NB4 (cell line): ENCODE measurements around the gene KCNK3.

Source experiments
- TF ChIP-seq, protein P1 (sequence below): IDR thresholded peaks from 2 replicates; pipeline ENCODE4 v1.6.1; 2011; ENCODE audit warnings: low read depth, low read length
- TF ChIP-seq, protein P2 (sequence below): IDR thresholded peaks from one replicate; pipeline ENCODE4 v1.5.1; 2012; ENCODE audit warnings: low read depth, low read length

DNA sequence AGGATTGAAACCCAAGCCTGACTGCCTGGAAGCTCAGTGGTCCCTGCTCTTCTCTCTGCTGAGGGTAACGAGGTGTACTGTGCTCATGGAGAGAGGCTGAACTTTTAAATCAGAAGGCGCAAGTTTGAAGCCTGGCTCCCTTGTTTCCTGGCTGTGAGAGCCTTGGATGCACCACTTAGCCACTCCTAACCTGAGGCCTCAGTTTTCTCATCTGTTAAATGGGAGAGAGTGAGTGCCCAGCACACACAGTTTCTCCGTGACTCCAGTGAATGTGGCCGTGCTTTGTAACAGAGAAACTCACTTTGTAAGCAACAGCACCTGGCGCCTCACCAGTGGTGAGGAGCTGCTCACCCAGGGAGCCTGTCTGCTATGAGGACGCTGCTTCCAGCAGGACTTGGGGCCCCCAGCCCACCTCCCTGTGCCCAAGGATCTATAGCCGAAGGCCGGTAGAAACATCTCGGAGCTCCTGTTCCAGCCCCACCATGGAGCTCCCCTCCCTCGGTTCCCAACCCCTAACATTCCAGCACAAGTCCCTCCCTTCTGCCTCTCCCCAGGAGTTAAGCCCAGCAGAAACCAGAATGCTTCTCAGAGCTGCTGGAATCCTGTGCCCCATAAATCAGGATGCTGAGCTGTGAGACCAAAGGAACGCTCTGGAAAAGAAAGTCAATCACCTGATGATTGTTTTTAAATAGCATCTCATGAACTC is 20.3 kb upstream of the KCNK3 start:
- TF ChIP-seq, protein P1, sequence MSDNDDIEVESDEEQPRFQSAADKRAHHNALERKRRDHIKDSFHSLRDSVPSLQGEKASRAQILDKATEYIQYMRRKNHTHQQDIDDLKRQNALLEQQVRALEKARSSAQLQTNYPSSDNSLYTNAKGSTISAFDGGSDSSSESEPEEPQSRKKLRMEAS = no peak
- TF ChIP-seq, protein P2, sequence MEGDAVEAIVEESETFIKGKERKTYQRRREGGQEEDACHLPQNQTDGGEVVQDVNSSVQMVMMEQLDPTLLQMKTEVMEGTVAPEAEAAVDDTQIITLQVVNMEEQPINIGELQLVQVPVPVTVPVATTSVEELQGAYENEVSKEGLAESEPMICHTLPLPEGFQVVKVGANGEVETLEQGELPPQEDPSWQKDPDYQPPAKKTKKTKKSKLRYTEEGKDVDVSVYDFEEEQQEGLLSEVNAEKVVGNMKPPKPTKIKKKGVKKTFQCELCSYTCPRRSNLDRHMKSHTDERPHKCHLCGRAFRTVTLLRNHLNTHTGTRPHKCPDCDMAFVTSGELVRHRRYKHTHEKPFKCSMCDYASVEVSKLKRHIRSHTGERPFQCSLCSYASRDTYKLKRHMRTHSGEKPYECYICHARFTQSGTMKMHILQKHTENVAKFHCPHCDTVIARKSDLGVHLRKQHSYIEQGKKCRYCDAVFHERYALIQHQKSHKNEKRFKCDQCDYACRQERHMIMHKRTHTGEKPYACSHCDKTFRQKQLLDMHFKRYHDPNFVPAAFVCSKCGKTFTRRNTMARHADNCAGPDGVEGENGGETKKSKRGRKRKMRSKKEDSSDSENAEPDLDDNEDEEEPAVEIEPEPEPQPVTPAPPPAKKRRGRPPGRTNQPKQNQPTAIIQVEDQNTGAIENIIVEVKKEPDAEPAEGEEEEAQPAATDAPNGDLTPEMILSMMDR = no peak
